Gastrocnemius medialis (tissue), 4 donors: ENCODE data around the gene BCL11A. TPM values are rescaled to one million over a fixed set of nuclear protein-coding genes. Genes with fewer than 3 reads are reported as not detected.

ENCODE experiments used
- ATAC-seq, 2 donors: fragments of 150-250 bp; one replicate each; pipeline ENCODE4 v1.9.1; 2016
- DNase-seq, 2 donors: peaks; one replicate each; pipeline ENCODE4 v3.0.0-alpha.2; 2019
- H3K27ac ChIP-seq, 4 donors: fragments of 200-600 bp; sonication (generic); 1 replicate in 1 of 4; 2 replicates in 3 of 4; pipeline ENCODE4 v1.5.1; 2016 to 2018; ENCODE audit warnings: mild to moderate bottlenecking in 2 of 4, moderate library complexity in 1 of 4
- H3K27me3 ChIP-seq, 3 donors: fragments of 200-600 bp; sonication (generic) in 2 of 3; 1 replicate in 1 of 3; 2 replicates in 2 of 3; pipeline versions ENCODE4 v1.5.1 to v1.6.0; 2016 to 2019; ENCODE audit warnings: mild to moderate bottlenecking in 1 of 3, moderate library complexity in 1 of 3
- H3K36me3 ChIP-seq, 2 donors: fragments of 200-600 bp; sonication (generic) in 1 of 2; one replicate each; pipeline ENCODE4 v1.5.1; 2017 to 2018
- H3K4me1 ChIP-seq, 2 donors: fragments of 200-600 bp; sonication (generic) in 1 of 2; one replicate each; pipeline ENCODE4 v1.5.1; 2016 to 2017; ENCODE audit warnings: mild to moderate bottlenecking in 2 of 2
- H3K4me3 ChIP-seq, 4 donors: fragments of 200-600 bp; sonication (generic) in 3 of 4; 1 replicate in 1 of 4; 2 replicates in 3 of 4; pipeline ENCODE4 v1.5.1; 2016 to 2019; ENCODE audit warnings: mild to moderate bottlenecking in 2 of 4
- H3K9me3 ChIP-seq, 3 donors: fragments of 200-600 bp; sonication (generic) in 2 of 3; 1 replicate in 1 of 3; 2 replicates in 2 of 3; pipeline ENCODE4 v1.5.1; 2016 to 2019
- CTCF ChIP-seq, 5 experiments: fragments of 450-650 bp in 3 of 5; fragments of 200-600 bp in 2 of 5; sonication (generic) in 2 of 5; IDR thresholded peaks in 4 of 5; conservative IDR thresholded peaks in 1 of 5; 1 replicate in 4 of 5; 2 replicates in 1 of 5; pipeline ENCODE4 v1.5.1; 2016 to 2019; ENCODE audit warnings: antibody characterized with exemption in 5 of 5, mild to moderate bottlenecking in 3 of 5, moderate library complexity in 3 of 5
- POLR2A ChIP-seq, 2 donors: fragments of 450-650 bp; IDR thresholded peaks; one replicate each; pipeline ENCODE4 v1.6.1; 2017; ENCODE audit warnings: antibody characterized with exemption in 2 of 2, mild to moderate bottlenecking in 2 of 2, moderate library complexity in 2 of 2
- in situ Hi-C, 4 donors: fragments of 200-750 bp; cut with MboI; loops; one replicate each; pipeline versions ENCODE4 v1.15.0 to v1.8.0; 2017; ENCODE audit warnings: low sequenced_read_pairs in 4 of 4
- intact Hi-C: fragments of 100-400 bp; cut with DNase I; formaldehyde crosslinking; loops from one replicate; pipeline ENCODE4 v1.15.1; 2023; ENCODE audit warnings: low total_unique reads
- total RNA-seq, 4 donors: library from RNA; depleted of rRNA; stranded (reverse); fragments of >200 nt; gene quantifications; one replicate each; pipeline versions ENCODE4 v1.1.0 to v1.2.3, GENCODE V29; 2016

BCL11A gene
- total RNA-seq, 4 donors from 2014 or later: 0.04 to 1.0 (median 0.07) TPM; not detected in 1

GRCh38 chr2:60469536-60470317 is 83.7 kb downstream of the BCL11A start:
- H3K27ac ChIP-seq: no peak overlapping the region
- ATAC-seq (no peak), DNase-seq (no peak)
- no peaks in the 10 kb centered on the region for H3K36me3 ChIP-seq
- no peak overlapping the region for H3K4me3 ChIP-seq
- in situ Hi-C loops (no loop called here), intact Hi-C loops (no loop called here)
- no peaks in the 10 kb centered on the region for H3K9me3 ChIP-seq
- no peaks in the 10 kb centered on the region for H3K4me1 ChIP-seq
- no peaks in the 10 kb centered on the region for H3K27me3 ChIP-seq
- TF ChIP-seq CTCF (IDR thresholded peaks at IDR 0.05 in 4 of 5, conservative IDR thresholded peaks at IDR 0.05 in 1 of 5) (no peak), POLR2A (IDR thresholded peaks at IDR 0.05) (no peak)

GRCh38 chr2:60468382-60469085 is 84.9 kb downstream of the BCL11A start:
- no peak overlapping the region for H3K4me3 ChIP-seq
- H3K4me1 ChIP-seq: no peaks in the 10 kb centered on the region
- intact Hi-C loops (no loop called here), in situ Hi-C loops (no loop called here)
- H3K9me3 ChIP-seq: no peaks in the 10 kb centered on the region
- ATAC-seq (no peak), DNase-seq (no peak)
- no peaks in the 10 kb centered on the region for H3K27me3 ChIP-seq
- no peaks in the 10 kb centered on the region for H3K36me3 ChIP-seq
- no peak overlapping the region for H3K27ac ChIP-seq
- TF ChIP-seq CTCF (IDR thresholded peaks at IDR 0.05 in 4 of 5, conservative IDR thresholded peaks at IDR 0.05 in 1 of 5) (no peak), POLR2A (IDR thresholded peaks at IDR 0.05) (no peak)

- Histone ChIP-seq H3K27ac (no peak overlapping the region), H3K4me3 (no peak overlapping the region), H3K9me3 (no peaks in the 10 kb centered on the region), H3K36me3 (no peaks in the 10 kb centered on the region), H3K27me3 (no peaks in the 10 kb centered on the region), H3K4me1 (no peaks in the 10 kb centered on the region)
- DNase-seq (no peak), ATAC-seq (no peak)
- in situ Hi-C loops (no loop called here), intact Hi-C loops (no loop called here)
- TF ChIP-seq CTCF (IDR thresholded peaks at IDR 0.05 in 4 of 5, conservative IDR thresholded peaks at IDR 0.05 in 1 of 5) (no peak), POLR2A (IDR thresholded peaks at IDR 0.05) (no peak)
Measured at GRCh38 chr2:60466161-60466702, 87.2 kb downstream of the BCL11A start.

- H3K4me1 ChIP-seq: no peaks in the 10 kb centered on the region
- no peaks in the 10 kb centered on the region for H3K9me3 ChIP-seq
- no peak overlapping the region for H3K4me3 ChIP-seq
- ATAC-seq (no peak), DNase-seq (no peak)
- TF ChIP-seq CTCF (IDR thresholded peaks at IDR 0.05 in 4 of 5, conservative IDR thresholded peaks at IDR 0.05 in 1 of 5) (no peak), POLR2A (IDR thresholded peaks at IDR 0.05) (no peak)
- no peaks in the 10 kb centered on the region for H3K27me3 ChIP-seq
- no peaks in the 10 kb centered on the region for H3K36me3 ChIP-seq
- H3K27ac ChIP-seq: no peak overlapping the region
- in situ Hi-C loops: no loop called here
- intact Hi-C loops: no loop called here
Measured at GRCh38 chr2:60465736-60466135, 87.7 kb downstream of the BCL11A start.
